Mesenchymal stem cell (in vitro differentiated cells and primary cell): ENCODE data around the gene POLDIP3.
"Not testable (repeated sequence)": the region's sequence is repeated elsewhere in the genome, so short reads cannot be mapped to it uniquely, and the experiment has no call there.

Source experiments
- DNase-seq: peaks from one replicate; pipeline ENCODE4 v3.0.0-alpha.2; 2013
- H2AFZ ChIP-seq: one replicate; pipeline ENCODE4 v1.6.1; 2013; ENCODE audit warnings: low read depth, mild to moderate bottlenecking, control low read depth, inconsistent platforms, low read length, moderate library complexity
- H2AK5ac ChIP-seq: 2 replicates; pipeline ENCODE4 v1.6.1; 2013; ENCODE audit warnings: low read length, moderate library complexity, mild to moderate bottlenecking, inconsistent platforms; ENCODE audit not compliant: severe bottlenecking
- H2BK120ac ChIP-seq: one replicate; pipeline ENCODE4 v1.6.1; 2013; ENCODE audit warnings: low read depth, mild to moderate bottlenecking, inconsistent platforms, low read length, moderate library complexity
- H2BK12ac ChIP-seq, 2 experiments: one replicate each; pipeline ENCODE4 v1.6.1; 2013; ENCODE audit warnings: inconsistent platforms in 2 of 2, low read length in 2 of 2, mild to moderate bottlenecking in 2 of 2, moderate library complexity in 2 of 2, control low read depth in 1 of 2
- H2BK15ac ChIP-seq: one replicate; pipeline ENCODE4 v1.6.1; 2013; ENCODE audit warnings: mild to moderate bottlenecking, low read depth, inconsistent platforms; ENCODE audit not compliant: poor library complexity, severe bottlenecking
- H2BK5ac ChIP-seq: 2 replicates; pipeline ENCODE4 v1.6.1; 2013; ENCODE audit warnings: low read depth, mild to moderate bottlenecking, low read length, control low read depth, inconsistent platforms; ENCODE audit not compliant: poor library complexity, severe bottlenecking
- H3K14ac ChIP-seq, 2 experiments: one replicate each; pipeline ENCODE4 v1.6.1; 2013; ENCODE audit warnings: inconsistent platforms in 2 of 2, low read length in 2 of 2, control low read depth in 1 of 2, mild to moderate bottlenecking in 1 of 2, moderate library complexity in 1 of 2
- H3K18ac ChIP-seq, 2 experiments: one replicate each; pipeline ENCODE4 v1.6.1; 2013; ENCODE audit warnings: inconsistent platforms in 2 of 2, low read length in 2 of 2, control low read depth in 1 of 2, low read depth in 1 of 2, mild to moderate bottlenecking in 1 of 2
- H3K23ac ChIP-seq, 2 experiments: one replicate each; pipeline ENCODE4 v1.6.1; 2013; ENCODE audit warnings: inconsistent platforms in 2 of 2, low read length in 2 of 2, mild to moderate bottlenecking in 2 of 2, moderate library complexity in 2 of 2, control low read depth in 1 of 2
- H3K27ac ChIP-seq: 2 replicates; pipeline ENCODE4 v1.5.1; 2013; ENCODE audit warnings: mild to moderate bottlenecking, moderate library complexity, low read length, control low read depth, inconsistent platforms; ENCODE audit not compliant: poor library complexity, severe bottlenecking
- H3K27me3 ChIP-seq, 2 experiments: 2 replicates each; pipeline versions ENCODE4 v1.6.1 to v1.7.0; 2013; ENCODE audit warnings: low read length in 2 of 2, mild to moderate bottlenecking in 2 of 2, moderate library complexity in 2 of 2, control low read depth in 1 of 2, inconsistent platforms in 1 of 2; ENCODE audit not compliant: control insufficient read depth in 1 of 2, insufficient read depth in 1 of 2
- H3K36me3 ChIP-seq, 2 experiments: 2 replicates each; pipeline versions ENCODE4 v1.6.1 to v1.7.0; 2013; ENCODE audit warnings: low read length in 2 of 2, control low read depth in 1 of 2, inconsistent platforms in 1 of 2, low read depth in 1 of 2, mild to moderate bottlenecking in 1 of 2; ENCODE audit not compliant: insufficient read depth in 2 of 2, control insufficient read depth in 1 of 2
- H3K4ac ChIP-seq, 2 experiments: one replicate each; pipeline ENCODE4 v1.6.1; 2013; ENCODE audit warnings: inconsistent platforms in 2 of 2, low read length in 2 of 2, mild to moderate bottlenecking in 2 of 2, moderate library complexity in 2 of 2, control low read depth in 1 of 2, low read depth in 1 of 2
- H3K4me1 ChIP-seq: 2 replicates; pipeline ENCODE4 v1.6.1; 2013; ENCODE audit warnings: low read depth, low read length, control low read depth; ENCODE audit not compliant: control insufficient read depth, insufficient read depth
- H3K4me2 ChIP-seq: 2 replicates; pipeline ENCODE4 v1.6.1; 2013; ENCODE audit warnings: low read length, mild to moderate bottlenecking, inconsistent platforms; ENCODE audit not compliant: poor library complexity, severe bottlenecking
- H3K4me3 ChIP-seq, 2 experiments: 2 replicates each; pipeline versions ENCODE4 v1.5.1 to v1.7.0; 2013; ENCODE audit warnings: low read length in 2 of 2, mild to moderate bottlenecking in 2 of 2, control low read depth in 1 of 2, low read depth in 1 of 2; ENCODE audit not compliant: insufficient read depth in 1 of 2
- H3K79me1 ChIP-seq: replicated peaks from 2 replicates; pipeline ENCODE4 v1.6.1; 2013; ENCODE audit warnings: mild to moderate bottlenecking, control low read depth, low read length, inconsistent platforms; ENCODE audit not compliant: poor library complexity, severe bottlenecking
- H3K9ac ChIP-seq: 2 replicates; pipeline ENCODE4 v1.7.0; 2013; ENCODE audit warnings: mild to moderate bottlenecking, low read length, moderate library complexity
- H3K9me3 ChIP-seq: 2 replicates; pipeline ENCODE4 v1.7.0; 2013; ENCODE audit warnings: mild to moderate bottlenecking, low read length; ENCODE audit not compliant: control insufficient read depth
- H4K8ac ChIP-seq: one replicate; pipeline ENCODE4 v1.6.1; 2013; ENCODE audit warnings: inconsistent platforms, mild to moderate bottlenecking, low read length, moderate library complexity
- H4K91ac ChIP-seq: one replicate; pipeline ENCODE4 v1.6.1; 2013; ENCODE audit warnings: mild to moderate bottlenecking, low read length, inconsistent platforms
- WGBS: methylation state at CpG from one replicate; pipeline ENCODE4 v1.1.7; 2013; ENCODE audit warnings: mixed read lengths; 5-methylcytosine and 5-hydroxymethylcytosine counted together

Gene POLDIP3

GRCh38 chr22:42570580-42570979, 44.1 kb downstream of the POLDIP3 start:
- not testable (repeated sequence) for H2BK12ac ChIP-seq, H4K8ac ChIP-seq, H2AFZ ChIP-seq, H3K4me2 ChIP-seq, H4K91ac ChIP-seq, H3K27me3 ChIP-seq, H3K23ac ChIP-seq, H3K9me3 ChIP-seq, H3K4ac ChIP-seq, H2BK5ac ChIP-seq, H3K27ac ChIP-seq, H3K79me1 ChIP-seq, H2BK15ac ChIP-seq, H3K14ac ChIP-seq, H3K18ac ChIP-seq, H3K4me1 ChIP-seq, H2BK120ac ChIP-seq, H2AK5ac ChIP-seq, DNase-seq, H3K9ac ChIP-seq
- 75% methylated on average over 8 of the region's 9 CpGs for WGBS
- H3K4me3 ChIP-seq = peak overlapping the region in 1 of 2 experiments; percentile 1
- peaks cover 22 to 46% of the 10 kb centered on the region in 2 experiments for H3K36me3 ChIP-seq

- H2BK120ac ChIP-seq, H4K8ac ChIP-seq, H3K4ac ChIP-seq, H2AK5ac ChIP-seq, H3K9me3 ChIP-seq, DNase-seq, H2AFZ ChIP-seq, H3K4me2 ChIP-seq, H2BK15ac ChIP-seq, H2BK12ac ChIP-seq, H3K27me3 ChIP-seq, H3K18ac ChIP-seq, H3K4me1 ChIP-seq, H3K79me1 ChIP-seq, H3K23ac ChIP-seq, H3K14ac ChIP-seq, H3K9ac ChIP-seq, H3K4me3 ChIP-seq, H2BK5ac ChIP-seq, H4K91ac ChIP-seq, H3K27ac ChIP-seq: not testable (repeated sequence)
- 89% methylated on average over 5 of the region's 6 CpGs for WGBS
- peaks cover 14 to 29% of the 10 kb centered on the region in 2 experiments for H3K36me3 ChIP-seq
These were observed 46.7 kb downstream of the POLDIP3 start for GRCh38 chr22:42567950-42568349.

- no peak overlapping the region for H3K9ac ChIP-seq
- no peak overlapping the region for H3K4me2 ChIP-seq
- H4K8ac ChIP-seq = no peak overlapping the region
- 96% methylated on average over 12 of the region's 12 CpGs for WGBS
- H3K14ac ChIP-seq = no peak overlapping the region
- H3K4me1 ChIP-seq = peaks cover 4% of the 10 kb centered on the region
- no peak overlapping the region for H2BK15ac ChIP-seq
- H3K4me3 ChIP-seq = no peak overlapping the region
- no peak overlapping the region for H2AK5ac ChIP-seq
- H2BK12ac ChIP-seq = no peak overlapping the region
- no peaks in the 10 kb centered on the region for H3K9me3 ChIP-seq
- H2AFZ ChIP-seq = no peak overlapping the region
- no peaks in the 10 kb centered on the region for H3K79me1 ChIP-seq
- H3K27me3 ChIP-seq = no peaks in the 10 kb centered on the region
- H2BK120ac ChIP-seq = no peak overlapping the region
- no peak overlapping the region for H4K91ac ChIP-seq
- DNase-seq = no peak
- H3K23ac ChIP-seq = no peak overlapping the region
- H3K36me3 ChIP-seq = peaks cover 5 to 18% of the 10 kb centered on the region in 2 experiments
- H2BK5ac ChIP-seq = no peak overlapping the region
- no peak overlapping the region for H3K27ac ChIP-seq
- H3K18ac ChIP-seq = no peak overlapping the region
- no peak overlapping the region for H3K4ac ChIP-seq
These were observed 48.7 kb downstream of the POLDIP3 start for GRCh38 chr22:42565956-42566355.

GRCh38 chr22:42564699-42565098, 50.0 kb downstream of the POLDIP3 start:
- Histone ChIP-seq H3K4me3 (no peak overlapping the region), H3K79me1 (no peaks in the 10 kb centered on the region), H3K23ac (no peak overlapping the region), H2AFZ (no peak overlapping the region), H4K91ac (no peak overlapping the region), H3K9me3 (no peaks in the 10 kb centered on the region), H2BK15ac (no peak overlapping the region), H3K4me2 (no peak overlapping the region), H3K27ac (no peak overlapping the region), H2BK120ac (no peak overlapping the region), H3K14ac (no peak overlapping the region), H2AK5ac (no peak overlapping the region), H2BK12ac (no peak overlapping the region), H3K27me3 (no peaks in the 10 kb centered on the region), H4K8ac (no peak overlapping the region), H3K36me3 (peaks cover 3 to 8% of the 10 kb centered on the region in 2 experiments), H2BK5ac (no peak overlapping the region), H3K9ac (no peak overlapping the region), H3K18ac (no peak overlapping the region), H3K4me1 (peaks cover 4% of the 10 kb centered on the region), H3K4ac (no peak overlapping the region)
- no peak for DNase-seq
- WGBS = 97% methylated on average over 17 of the region's 17 CpGs
